ENCODE results near the gene SPR. TPM values are rescaled to one million over a fixed set of nuclear protein-coding genes. Genes with fewer than 3 reads are reported as not detected.

The SPR gene
- total and polyA plus RNA-seq, 2 donors: 5.5 to 28.2 TPM

DNA sequence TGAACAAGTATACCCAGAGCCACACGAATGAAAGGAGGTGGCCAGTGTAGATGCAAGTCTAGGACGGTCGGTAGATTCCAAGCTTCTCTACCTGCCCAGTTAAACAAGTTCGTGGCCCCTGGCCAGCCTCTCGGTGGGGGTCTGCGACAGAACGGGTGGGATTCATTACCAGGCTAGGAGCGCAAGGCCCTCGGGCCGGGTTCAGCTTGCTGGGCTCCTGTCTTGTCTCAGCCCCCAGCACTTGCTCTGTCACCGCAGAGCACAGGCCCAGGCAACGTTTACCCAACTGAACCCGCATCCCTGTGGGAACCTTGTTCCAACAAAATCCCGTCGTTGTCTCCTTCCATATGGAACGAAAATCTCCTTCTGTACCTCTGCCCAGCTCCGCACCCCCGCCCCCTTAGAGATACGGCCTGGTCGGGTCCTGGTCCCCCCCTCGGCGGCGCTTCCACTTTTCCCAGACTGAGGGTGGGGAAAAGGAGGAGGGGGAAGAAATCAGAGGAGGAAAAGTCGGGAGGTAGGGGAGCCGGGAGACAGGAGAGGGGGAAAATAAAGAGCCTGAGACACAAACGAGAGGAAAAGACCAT lies 28.2 kb downstream of the SPR start:
- Histone ChIP-seq H3K4me3 (ENCODE audit: low read depth, low read length) (peak overlapping the region; percentile 31), H3K27ac (ENCODE audit: low read depth) (no peak overlapping the region), H3K36me3 (ENCODE audit: insufficient read depth) (no peaks in the 10 kb centered on the region), H3K4me1 (ENCODE audit: insufficient read depth) (peaks cover 4% of the 10 kb centered on the region)
- DNase-seq (ENCODE audit: extremely low spot score): no peak
- WGBS: 3% methylated on average over 26 of the region's 26 CpGs

DNA sequence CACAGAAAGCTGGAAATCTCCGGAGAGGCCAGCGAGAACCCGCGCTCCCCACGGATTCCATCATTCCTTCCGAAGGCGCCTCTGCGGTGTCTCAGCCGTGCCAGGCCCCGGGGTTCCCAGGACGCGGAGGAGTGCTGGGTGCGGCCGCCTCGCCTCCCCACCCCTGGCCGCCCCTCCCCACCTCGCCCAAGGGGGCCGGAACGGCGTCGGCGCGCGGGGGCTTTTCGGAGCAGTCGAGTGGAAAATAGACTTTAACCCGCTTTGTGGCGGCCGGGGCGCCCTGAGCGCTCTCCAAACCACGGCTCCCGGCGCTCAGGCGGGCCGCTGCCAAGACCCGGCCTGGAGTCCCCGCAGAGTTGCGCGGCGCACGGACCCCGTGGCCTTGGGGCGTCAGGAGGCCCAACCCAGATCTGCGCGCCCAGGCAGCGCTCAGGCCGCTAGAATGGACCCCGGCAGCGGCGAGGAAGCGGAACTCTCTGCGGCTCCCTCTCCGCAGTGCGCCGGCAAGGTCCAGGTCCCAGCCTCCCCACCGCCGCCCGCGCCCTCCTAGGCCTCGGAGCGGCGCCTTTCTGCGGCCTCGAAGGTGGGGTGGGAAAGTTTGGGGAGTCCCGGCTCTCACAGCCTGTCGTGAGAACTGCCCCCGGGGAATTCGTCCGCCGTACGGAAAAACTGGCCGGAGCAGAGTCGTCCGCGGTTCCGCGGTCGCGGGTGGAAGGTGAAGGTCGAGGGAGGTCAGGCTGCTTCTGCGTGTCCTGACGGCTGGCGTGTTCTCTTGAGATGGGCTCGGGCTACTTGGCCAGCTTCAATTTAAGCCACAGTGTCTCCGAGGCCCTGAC lies 28.9 kb downstream of the SPR start:
- Histone ChIP-seq H3K36me3 (ENCODE audit: insufficient read depth) (no peaks in the 10 kb centered on the region), H3K27ac (ENCODE audit: low read depth) (no peak overlapping the region), H3K4me3 (ENCODE audit: low read depth, low read length) (peak overlapping the region; percentile 31), H3K4me1 (ENCODE audit: insufficient read depth) (peaks cover 4% of the 10 kb centered on the region)
- 1% methylated on average over 86 of the region's 86 CpGs for WGBS
- no peak for DNase-seq (ENCODE audit: extremely low spot score)

DNA sequence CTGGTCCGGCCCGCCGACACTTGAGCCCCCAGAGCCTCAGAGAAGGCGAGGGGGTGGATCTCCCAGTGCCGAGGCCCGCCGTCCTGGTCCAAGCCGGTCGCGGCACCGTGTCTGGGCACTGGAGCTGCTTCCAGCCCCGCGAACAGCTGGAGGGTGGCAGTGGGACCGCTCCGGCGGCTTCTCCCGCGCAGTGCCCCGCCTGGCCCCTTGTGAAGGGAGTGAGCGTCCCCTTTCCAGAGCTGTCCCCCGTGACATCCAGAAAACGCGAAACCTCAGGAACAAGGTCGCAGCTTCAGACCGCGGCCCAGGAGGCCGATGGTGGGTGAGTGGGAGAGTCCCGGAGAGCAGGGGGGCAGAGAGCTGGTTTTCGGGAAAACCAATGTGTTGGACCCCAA lies 29.5 kb downstream of the SPR start:
- H3K4me3 ChIP-seq (ENCODE audit: low read depth, low read length): peak overlapping the region; percentile 31
- 2% methylated on average over 29 of the region's 29 CpGs for WGBS
- H3K4me1 ChIP-seq (ENCODE audit: insufficient read depth): peaks cover 4% of the 10 kb centered on the region
- H3K27ac ChIP-seq (ENCODE audit: low read depth): no peak overlapping the region
- no peaks in the 10 kb centered on the region for H3K36me3 ChIP-seq (ENCODE audit: insufficient read depth)
- no peak for DNase-seq (ENCODE audit: extremely low spot score)

DNA sequence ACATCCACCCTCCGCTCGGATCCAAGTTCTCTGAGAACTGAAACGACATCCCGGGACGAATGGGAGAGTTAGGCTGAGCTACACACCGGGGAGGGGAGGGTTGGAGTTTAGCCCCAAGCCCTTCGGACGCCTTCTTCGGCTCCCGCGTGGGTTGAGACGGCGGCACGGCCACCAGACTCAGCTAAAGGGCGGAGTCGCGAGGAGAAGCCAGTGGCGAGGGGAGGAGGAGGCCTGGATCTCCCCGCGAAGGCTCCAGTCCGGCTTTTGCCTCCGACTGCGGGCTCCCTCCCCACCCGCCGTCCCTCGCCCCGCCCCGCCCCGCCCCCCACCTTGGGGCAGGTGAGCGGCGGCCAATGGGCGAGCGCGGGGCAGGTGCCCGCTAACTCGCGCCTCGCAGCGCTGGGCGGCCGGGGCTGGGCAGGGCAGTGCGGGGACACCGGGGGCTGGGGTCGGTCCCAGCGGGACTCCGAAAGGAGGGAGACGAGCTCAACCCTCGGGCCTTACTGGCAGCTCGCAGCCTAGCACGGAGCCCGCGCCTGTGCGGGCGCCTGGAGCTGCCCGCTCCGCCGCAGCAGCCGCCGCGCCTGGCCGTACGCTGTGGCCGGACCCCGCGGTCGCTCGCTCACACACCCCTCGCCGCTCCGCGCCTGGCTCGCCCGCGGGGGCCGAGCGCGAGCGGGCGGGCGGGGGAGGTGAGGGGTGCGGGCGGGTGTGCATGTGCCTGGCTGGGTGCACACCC lies 30.1 kb downstream of the SPR start, which contains the start of gene EMX1:
Gene EMX1 (plus strand): TSS at position 382 of the 739 bp plus-strand sequence. CDS start 334 bp downstream, at position 716.
- WGBS: under 1% methylated on average over 82 of the region's 82 CpGs
- no peak for DNase-seq (ENCODE audit: extremely low spot score)
- Histone ChIP-seq H3K36me3 (ENCODE audit: insufficient read depth) (no peaks in the 10 kb centered on the region), H3K27ac (ENCODE audit: low read depth) (no peak within 1 kb of the TSS), H3K4me1 (ENCODE audit: insufficient read depth) (peaks cover 4% of the 10 kb centered on the region), H3K4me3 (ENCODE audit: low read depth, low read length) (peak within 1 kb of the TSS; percentile 39)

DNA sequence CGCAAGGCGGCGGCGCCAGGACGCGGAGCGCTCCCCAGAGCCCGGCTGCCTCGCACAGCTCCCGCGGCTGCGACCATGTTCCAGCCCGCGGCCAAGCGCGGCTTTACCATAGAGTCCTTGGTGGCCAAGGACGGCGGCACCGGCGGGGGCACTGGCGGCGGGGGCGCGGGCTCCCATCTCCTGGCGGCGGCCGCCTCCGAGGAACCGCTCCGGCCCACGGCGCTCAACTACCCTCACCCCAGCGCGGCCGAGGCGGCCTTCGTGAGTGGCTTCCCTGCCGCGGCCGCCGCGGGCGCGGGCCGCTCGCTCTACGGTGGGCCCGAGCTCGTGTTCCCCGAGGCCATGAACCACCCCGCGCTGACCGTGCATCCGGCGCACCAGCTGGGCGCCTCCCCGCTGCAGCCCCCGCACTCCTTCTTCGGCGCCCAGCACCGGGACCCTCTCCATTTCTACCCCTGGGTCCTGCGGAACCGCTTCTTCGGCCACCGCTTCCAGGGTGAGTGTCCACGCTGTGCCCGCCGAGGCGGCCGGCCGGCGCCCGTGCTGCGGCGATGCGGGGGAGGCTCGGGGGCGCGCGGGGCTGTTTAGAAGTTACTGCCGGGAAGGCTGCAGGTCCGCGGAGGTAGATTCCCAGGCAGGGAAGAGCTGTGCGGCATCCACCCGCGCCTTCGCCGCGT lies 30.8 kb downstream of the SPR start:
- Histone ChIP-seq H3K4me1 (ENCODE audit: insufficient read depth) (peaks cover 4% of the 10 kb centered on the region), H3K27ac (ENCODE audit: low read depth) (no peak overlapping the region), H3K4me3 (ENCODE audit: low read depth, low read length) (peak overlapping the region; percentile 39), H3K36me3 (ENCODE audit: insufficient read depth) (no peaks in the 10 kb centered on the region)
- DNase-seq (ENCODE audit: extremely low spot score): no peak
- 1% methylated on average over 89 of the region's 89 CpGs for WGBS

DNA sequence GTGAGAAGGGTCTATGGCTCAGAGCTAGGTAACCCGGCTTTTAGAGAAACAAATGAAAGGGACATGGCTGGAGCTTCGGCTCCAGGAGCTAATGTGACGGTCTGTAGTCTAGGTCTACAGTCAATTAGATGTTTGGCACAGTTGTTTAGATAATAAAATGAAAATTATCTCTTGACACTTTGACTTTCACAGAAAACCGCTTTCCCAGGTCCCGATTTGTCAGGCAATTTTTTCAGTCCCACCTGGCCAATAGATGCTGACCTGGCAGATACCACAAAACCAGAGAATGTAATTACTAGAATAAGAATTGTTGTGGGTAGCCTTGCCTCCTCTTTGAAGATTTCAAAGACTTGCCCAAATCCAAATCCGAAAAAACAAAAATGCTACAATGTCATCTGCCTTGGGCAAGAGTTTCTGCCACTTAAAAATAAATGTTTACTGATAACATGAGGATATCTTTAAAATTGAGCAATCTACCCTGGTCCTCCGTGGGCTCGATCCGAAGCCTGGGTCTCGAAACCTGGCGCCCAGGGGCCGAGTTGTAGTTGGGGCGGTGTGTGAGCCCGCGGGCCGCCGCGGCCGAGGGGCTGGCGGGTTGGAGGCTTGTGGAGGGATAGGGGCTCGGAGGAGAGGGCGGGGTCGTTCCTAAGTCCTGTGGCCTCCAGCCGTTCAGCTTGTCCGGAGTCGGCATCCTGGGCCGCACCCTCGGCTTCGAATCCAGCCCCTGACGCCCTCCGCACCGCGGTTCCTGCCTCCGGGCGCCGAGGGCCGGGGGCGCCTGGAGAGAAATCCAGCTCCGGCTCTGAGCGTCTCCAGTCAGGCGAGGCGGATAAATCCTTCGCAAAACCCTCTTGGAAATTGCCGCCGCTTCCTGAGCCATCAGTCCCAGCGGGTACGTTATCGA lies 32.5 kb downstream of the SPR start:
- Histone ChIP-seq H3K27ac (ENCODE audit: low read depth) (no peak overlapping the region), H3K4me3 (ENCODE audit: low read depth, low read length) (no peak overlapping the region), H3K36me3 (ENCODE audit: insufficient read depth) (no peaks in the 10 kb centered on the region), H3K4me1 (ENCODE audit: insufficient read depth) (peaks cover 4% of the 10 kb centered on the region)
- DNase-seq (ENCODE audit: extremely low spot score): no peak
- WGBS: 5% methylated on average over 48 of the region's 48 CpGs

DNA sequence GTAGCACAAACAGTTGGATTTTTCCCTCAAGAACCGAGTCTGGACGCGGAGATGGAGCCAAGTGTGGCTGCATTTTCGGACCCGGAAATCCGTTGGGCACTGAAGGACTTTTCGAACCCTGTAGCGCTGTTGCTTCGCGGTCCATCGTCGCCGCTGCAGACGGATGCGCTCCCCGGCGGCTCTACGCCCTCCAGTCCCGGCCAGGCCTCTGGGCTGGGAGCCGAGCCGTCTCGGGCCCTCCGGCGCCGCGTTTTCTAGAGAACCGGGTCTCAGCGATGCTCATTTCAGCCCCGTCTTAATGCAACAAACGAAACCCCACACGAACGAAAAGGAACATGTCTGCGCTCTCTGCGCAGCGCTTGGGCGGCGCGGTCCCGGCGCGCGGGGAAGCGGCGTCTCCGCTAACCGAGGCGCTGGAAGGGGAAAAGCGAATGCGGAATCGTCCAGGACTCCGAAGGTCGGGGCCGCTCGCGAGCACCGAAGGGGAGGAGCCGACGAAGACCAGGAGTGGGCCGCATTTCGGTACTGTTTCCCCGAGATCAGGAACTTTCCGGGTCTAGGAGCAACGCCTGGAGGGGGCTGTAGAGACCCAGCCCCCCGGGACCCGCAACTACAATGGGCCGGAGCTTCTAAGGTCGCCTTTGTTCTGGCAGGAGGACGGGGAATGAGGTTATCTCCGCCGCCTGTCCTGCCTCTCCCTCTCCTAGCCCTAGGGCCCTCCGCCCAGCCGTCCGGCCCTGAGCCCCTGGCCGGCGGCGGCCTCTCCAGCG lies 33.3 kb downstream of the SPR start:
- Histone ChIP-seq H3K27ac (ENCODE audit: low read depth) (no peak overlapping the region), H3K4me3 (ENCODE audit: low read depth, low read length) (peak overlapping the region; percentile 7), H3K36me3 (ENCODE audit: insufficient read depth) (no peaks in the 10 kb centered on the region), H3K4me1 (ENCODE audit: insufficient read depth) (peaks cover 1% of the 10 kb centered on the region)
- DNase-seq (ENCODE audit: extremely low spot score): no peak
- WGBS: 2% methylated on average over 77 of the region's 77 CpGs

DNA sequence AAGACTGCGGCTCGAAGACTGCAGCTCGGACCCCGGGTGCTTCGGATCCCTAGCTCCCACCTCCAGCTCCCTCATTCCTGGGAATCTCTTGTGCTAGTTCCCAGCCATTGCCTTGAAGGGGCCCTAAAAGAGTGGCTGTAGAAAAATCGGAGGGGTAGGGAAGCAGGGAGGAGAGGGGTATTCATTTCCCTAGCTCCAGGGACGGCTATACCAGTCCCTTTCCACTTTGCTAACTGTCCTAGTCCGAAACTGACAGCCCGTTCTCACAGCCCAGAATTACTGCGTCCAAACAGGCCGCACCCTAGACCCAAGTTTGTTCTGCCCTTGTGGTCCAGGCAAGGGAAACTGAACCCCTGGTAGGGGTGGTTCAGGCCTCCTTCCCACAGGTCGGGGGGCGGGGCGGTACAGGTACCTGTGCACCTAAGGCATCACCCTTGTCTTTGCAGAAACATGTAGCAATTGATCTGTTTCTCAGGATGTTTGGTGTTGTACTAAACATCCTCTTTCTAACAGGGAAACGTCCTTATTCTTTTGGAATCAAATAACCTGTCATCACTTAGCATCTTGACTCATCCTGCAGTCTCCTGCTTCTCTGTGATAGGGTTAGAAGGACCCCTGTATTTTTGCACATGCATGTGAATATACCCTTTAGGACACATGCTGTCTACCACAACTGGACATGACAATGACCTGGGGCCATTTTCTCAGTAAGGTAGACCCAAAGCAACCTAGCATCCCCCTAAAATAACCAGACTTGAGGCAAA lies 34.1 kb downstream of the SPR start:
- WGBS: 18% methylated on average over 15 of the region's 15 CpGs
- H3K4me3 ChIP-seq (ENCODE audit: low read depth, low read length): no peak overlapping the region
- H3K4me1 ChIP-seq (ENCODE audit: insufficient read depth): peaks cover 1% of the 10 kb centered on the region
- no peaks in the 10 kb centered on the region for H3K36me3 ChIP-seq (ENCODE audit: insufficient read depth)
- no peak for DNase-seq (ENCODE audit: extremely low spot score)
- H3K27ac ChIP-seq (ENCODE audit: low read depth): no peak overlapping the region

DNA sequence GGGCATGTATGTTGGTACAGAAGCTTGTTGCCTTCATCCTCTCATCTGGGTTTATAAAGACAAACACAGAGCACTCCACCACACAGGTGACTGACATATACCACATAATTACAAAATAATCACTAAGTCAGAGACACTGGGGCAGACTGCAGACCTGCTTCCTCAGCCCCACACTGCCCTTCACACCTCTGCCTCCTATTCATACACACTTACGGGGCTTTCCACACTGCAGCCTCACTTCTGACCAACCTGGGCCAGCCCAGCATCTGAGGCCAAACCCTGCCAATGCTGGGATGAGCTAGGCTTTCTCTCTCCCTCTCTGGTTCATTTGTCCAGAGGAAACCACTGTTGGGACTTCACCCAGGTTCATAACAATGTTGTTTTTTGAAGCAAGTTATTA lies 34.6 kb downstream of the SPR start:
- no peaks in the 10 kb centered on the region for H3K36me3 ChIP-seq (ENCODE audit: insufficient read depth)
- DNase-seq (ENCODE audit: extremely low spot score): no peak
- no peak overlapping the region for H3K27ac ChIP-seq (ENCODE audit: low read depth)
- no peak overlapping the region for H3K4me3 ChIP-seq (ENCODE audit: low read depth, low read length)
- 82% methylated on average over 1 of the region's 1 CpG for WGBS
- H3K4me1 ChIP-seq (ENCODE audit: insufficient read depth): peaks cover 1% of the 10 kb centered on the region

DNA sequence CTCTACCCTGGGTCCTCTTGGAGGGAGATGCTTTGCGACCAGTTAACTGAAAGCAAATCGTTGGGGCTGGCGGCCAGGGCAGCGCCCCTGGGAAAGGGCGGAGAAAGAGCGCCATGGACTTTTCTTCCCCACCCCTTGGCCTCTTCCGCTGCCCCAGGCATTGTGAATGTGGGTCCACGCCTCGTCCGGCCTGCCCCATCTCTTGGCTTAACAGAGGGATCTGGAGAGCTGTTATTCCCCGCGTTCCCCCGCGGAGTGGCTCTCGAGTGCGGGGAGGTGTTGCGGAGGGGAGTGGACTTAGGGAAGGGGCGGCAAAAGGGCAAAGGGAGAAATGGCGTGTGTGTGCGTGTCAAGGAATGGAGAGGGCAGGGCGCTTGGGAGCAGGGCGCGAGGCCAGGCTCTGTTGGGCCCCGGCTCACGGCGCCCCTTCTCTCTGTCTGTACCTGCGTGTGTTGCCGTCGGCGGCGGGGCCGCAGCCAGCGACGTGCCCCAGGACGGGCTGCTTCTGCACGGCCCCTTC lies 36.7 kb downstream of the SPR start:
- WGBS: 5% methylated on average over 36 of the region's 36 CpGs
- H3K27ac ChIP-seq (ENCODE audit: low read depth): no peak overlapping the region
- no peak overlapping the region for H3K4me3 ChIP-seq (ENCODE audit: low read depth, low read length)
- DNase-seq (ENCODE audit: extremely low spot score): no peak
- no peaks in the 10 kb centered on the region for H3K4me1 ChIP-seq (ENCODE audit: insufficient read depth)
- H3K36me3 ChIP-seq (ENCODE audit: insufficient read depth): no peaks in the 10 kb centered on the region

DNA sequence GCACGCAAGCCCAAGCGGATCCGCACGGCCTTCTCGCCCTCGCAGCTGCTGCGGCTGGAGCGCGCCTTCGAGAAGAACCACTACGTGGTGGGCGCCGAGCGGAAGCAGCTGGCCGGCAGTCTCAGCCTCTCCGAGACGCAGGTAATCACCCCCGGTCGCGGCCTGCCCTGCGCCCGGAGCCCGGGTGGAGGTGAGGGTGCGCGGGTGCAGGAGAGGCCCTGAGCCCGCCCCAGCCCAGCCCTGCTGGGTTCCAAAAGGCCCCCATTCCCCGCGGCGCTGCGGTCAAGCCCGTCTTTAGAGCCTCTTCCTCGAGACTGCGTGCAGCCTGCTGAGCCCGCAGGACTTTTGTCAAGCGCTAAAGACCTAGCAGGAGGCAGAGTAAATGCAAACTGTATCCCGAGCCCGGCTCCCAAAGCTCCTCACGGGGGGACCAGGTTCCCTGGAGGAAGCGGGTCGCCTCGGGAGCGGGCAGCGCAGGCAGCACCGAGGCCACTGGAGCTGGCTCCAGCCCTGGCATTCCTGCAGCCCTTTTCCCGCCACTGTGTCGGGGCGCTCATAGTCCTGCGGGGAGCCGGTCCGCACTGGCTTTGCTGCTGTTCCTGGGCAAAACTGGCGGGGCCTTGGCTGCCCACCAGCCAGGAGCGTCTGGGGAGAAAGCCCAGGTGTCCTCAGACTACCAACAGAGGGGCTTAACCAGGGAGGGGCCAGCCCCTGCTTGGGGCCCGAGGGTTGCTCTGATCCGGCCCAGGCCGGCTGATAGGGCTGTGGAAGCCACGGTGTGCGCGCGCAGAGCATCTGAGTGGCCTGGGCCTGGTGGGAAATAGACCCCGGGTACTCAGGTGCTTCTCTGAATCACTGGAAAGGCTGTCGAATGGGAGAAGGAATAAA lies 37.4 kb downstream of the SPR start:
- H3K4me3 ChIP-seq (ENCODE audit: low read depth, low read length): no peak overlapping the region
- no peaks in the 10 kb centered on the region for H3K4me1 ChIP-seq (ENCODE audit: insufficient read depth)
- WGBS: 2% methylated on average over 61 of the region's 61 CpGs
- no peak for DNase-seq (ENCODE audit: extremely low spot score)
- H3K27ac ChIP-seq (ENCODE audit: low read depth): no peak overlapping the region
- H3K36me3 ChIP-seq (ENCODE audit: insufficient read depth): no peaks in the 10 kb centered on the region

Data from urinary bladder (tissue), 4 donors.